ENCODE data around the gene RGCC.

DNA sequence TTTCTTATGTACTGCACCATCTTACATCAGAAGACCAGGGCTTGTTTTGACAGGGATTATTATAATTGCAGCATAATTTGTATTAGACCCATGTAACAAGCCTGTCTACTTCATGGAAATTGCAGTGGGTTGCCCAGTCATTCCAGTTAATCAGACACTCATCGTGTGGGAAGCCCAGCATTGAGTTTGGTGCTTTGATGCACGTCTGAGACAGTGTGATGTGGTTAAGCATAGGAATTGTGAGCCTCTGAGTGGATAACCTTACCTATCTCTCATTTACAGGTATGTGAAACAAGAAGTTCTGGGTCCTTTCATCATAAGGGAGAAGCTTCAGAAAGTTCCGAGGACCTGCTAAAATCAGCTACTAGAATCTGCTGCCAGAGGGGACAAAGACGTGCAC lies 12.8 kb downstream of the RGCC start:
- TF ChIP-seq, protein P1, sequence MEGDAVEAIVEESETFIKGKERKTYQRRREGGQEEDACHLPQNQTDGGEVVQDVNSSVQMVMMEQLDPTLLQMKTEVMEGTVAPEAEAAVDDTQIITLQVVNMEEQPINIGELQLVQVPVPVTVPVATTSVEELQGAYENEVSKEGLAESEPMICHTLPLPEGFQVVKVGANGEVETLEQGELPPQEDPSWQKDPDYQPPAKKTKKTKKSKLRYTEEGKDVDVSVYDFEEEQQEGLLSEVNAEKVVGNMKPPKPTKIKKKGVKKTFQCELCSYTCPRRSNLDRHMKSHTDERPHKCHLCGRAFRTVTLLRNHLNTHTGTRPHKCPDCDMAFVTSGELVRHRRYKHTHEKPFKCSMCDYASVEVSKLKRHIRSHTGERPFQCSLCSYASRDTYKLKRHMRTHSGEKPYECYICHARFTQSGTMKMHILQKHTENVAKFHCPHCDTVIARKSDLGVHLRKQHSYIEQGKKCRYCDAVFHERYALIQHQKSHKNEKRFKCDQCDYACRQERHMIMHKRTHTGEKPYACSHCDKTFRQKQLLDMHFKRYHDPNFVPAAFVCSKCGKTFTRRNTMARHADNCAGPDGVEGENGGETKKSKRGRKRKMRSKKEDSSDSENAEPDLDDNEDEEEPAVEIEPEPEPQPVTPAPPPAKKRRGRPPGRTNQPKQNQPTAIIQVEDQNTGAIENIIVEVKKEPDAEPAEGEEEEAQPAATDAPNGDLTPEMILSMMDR (IDR thresholded peaks at IDR 0.05) = no peak
- no peak for TF ChIP-seq TAF1 (IDR thresholded peaks at IDR 0.05; ENCODE audit: borderline replicate concordance, low read depth, low read length)
- TF ChIP-seq, protein P2, sequence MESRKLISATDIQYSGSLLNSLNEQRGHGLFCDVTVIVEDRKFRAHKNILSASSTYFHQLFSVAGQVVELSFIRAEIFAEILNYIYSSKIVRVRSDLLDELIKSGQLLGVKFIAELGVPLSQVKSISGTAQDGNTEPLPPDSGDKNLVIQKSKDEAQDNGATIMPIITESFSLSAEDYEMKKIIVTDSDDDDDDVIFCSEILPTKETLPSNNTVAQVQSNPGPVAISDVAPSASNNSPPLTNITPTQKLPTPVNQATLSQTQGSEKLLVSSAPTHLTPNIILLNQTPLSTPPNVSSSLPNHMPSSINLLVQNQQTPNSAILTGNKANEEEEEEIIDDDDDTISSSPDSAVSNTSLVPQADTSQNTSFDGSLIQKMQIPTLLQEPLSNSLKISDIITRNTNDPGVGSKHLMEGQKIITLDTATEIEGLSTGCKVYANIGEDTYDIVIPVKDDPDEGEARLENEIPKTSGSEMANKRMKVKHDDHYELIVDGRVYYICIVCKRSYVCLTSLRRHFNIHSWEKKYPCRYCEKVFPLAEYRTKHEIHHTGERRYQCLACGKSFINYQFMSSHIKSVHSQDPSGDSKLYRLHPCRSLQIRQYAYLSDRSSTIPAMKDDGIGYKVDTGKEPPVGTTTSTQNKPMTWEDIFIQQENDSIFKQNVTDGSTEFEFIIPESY (IDR thresholded peaks at IDR 0.05; ENCODE audit: borderline replicate concordance, low read depth) = no peak
- no peak for TF ChIP-seq MEF2A (IDR thresholded peaks at IDR 0.05; ENCODE audit: borderline replicate concordance, low read depth)
- no peak for TF ChIP-seq RCOR1 (IDR thresholded peaks at IDR 0.05; ENCODE audit: low read length)
- TF ChIP-seq POLR2AphosphoS5 (IDR thresholded peaks at IDR 0.05; ENCODE audit: low read depth, low read length) = no peak
- TF ChIP-seq, protein P3, sequence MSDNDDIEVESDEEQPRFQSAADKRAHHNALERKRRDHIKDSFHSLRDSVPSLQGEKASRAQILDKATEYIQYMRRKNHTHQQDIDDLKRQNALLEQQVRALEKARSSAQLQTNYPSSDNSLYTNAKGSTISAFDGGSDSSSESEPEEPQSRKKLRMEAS (IDR thresholded peaks at IDR 0.05; ENCODE audit: low read depth) = no peak
- no peak for TF ChIP-seq JUND (IDR thresholded peaks at IDR 0.05)
- TF ChIP-seq, protein P4, sequence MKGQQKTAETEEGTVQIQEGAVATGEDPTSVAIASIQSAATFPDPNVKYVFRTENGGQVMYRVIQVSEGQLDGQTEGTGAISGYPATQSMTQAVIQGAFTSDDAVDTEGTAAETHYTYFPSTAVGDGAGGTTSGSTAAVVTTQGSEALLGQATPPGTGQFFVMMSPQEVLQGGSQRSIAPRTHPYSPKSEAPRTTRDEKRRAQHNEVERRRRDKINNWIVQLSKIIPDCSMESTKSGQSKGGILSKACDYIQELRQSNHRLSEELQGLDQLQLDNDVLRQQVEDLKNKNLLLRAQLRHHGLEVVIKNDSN (IDR thresholded peaks at IDR 0.05; ENCODE audit: borderline replicate concordance, low read depth) = no peak
- TF ChIP-seq NFIC (IDR thresholded peaks at IDR 0.05; ENCODE audit: borderline replicate concordance) = no peak
- TF ChIP-seq, protein P5, sequence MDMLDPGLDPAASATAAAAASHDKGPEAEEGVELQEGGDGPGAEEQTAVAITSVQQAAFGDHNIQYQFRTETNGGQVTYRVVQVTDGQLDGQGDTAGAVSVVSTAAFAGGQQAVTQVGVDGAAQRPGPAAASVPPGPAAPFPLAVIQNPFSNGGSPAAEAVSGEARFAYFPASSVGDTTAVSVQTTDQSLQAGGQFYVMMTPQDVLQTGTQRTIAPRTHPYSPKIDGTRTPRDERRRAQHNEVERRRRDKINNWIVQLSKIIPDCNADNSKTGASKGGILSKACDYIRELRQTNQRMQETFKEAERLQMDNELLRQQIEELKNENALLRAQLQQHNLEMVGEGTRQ (IDR thresholded peaks at IDR 0.05; ENCODE audit: borderline replicate concordance, low read depth, low read length) = no peak
- TF ChIP-seq RAD21 (IDR thresholded peaks at IDR 0.05; ENCODE audit: low read length) = no peak
